Loucy (cell line): ENCODE results near the gene REC8.

Experiments
- CTCF ChIP-seq: fragments of 200-600 bp; sonication (generic); conservative IDR thresholded peaks from 2 replicates; pipeline ENCODE4 v1.5.1; 2014; ENCODE audit warnings: mild to moderate bottlenecking, antibody characterized with exemption, low read length
- EZH2phosphoT487 ChIP-seq: fragments of 200-600 bp; IDR thresholded peaks from 2 replicates; pipeline ENCODE4 v1.6.1; 2018; ENCODE audit warnings: antibody characterized with exemption, mild to moderate bottlenecking, moderate library complexity, borderline replicate concordance

DNA sequence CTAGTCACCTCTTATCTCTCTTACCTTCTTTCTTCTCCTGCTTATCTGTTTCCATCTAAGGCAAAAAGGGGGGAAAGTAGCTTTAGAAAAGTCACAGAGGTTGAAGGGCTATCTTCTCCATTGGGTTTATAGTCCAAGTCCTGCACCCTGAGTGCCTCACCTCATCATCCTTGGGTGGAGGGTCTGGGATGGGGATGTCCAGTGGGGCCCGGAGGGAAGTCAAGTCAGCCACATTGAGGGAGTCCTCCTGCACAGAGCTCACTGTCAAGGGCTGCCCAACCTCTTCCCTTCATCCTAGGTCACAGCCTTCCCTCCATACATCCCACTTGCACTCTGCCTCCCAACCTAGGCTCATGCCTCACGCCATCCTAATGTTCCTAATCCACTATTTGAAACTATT, 26.7 kb upstream of the REC8 start:
- TF ChIP-seq CTCF (no peak), EZH2phosphoT487 (no peak)
